Stimulated activated CD8-positive, alpha-beta memory T cell treated with anti-CD3 and anti-CD28 coated beads, Interleukin-7, amount 100 ng/mL, for 48 hours (primary cell): ENCODE results near the gene NWD2.
"Not testable (repeated sequence)": the region's sequence is repeated elsewhere in the genome, so short reads cannot be mapped to it uniquely, and the experiment has no call there.

Experiments
- DNase-seq, 2 donors: peaks; one replicate each; pipeline ENCODE4 v3.0.0-alpha.2; 2020; ENCODE audit warnings: low read depth in 1 of 2; ENCODE audit errors: extremely low read depth in 1 of 2

NWD2 gene

GRCh38 chr4:37489697-37490096 is 245.2 kb downstream of the NWD2 start:
- no peak for DNase-seq

DNA sequence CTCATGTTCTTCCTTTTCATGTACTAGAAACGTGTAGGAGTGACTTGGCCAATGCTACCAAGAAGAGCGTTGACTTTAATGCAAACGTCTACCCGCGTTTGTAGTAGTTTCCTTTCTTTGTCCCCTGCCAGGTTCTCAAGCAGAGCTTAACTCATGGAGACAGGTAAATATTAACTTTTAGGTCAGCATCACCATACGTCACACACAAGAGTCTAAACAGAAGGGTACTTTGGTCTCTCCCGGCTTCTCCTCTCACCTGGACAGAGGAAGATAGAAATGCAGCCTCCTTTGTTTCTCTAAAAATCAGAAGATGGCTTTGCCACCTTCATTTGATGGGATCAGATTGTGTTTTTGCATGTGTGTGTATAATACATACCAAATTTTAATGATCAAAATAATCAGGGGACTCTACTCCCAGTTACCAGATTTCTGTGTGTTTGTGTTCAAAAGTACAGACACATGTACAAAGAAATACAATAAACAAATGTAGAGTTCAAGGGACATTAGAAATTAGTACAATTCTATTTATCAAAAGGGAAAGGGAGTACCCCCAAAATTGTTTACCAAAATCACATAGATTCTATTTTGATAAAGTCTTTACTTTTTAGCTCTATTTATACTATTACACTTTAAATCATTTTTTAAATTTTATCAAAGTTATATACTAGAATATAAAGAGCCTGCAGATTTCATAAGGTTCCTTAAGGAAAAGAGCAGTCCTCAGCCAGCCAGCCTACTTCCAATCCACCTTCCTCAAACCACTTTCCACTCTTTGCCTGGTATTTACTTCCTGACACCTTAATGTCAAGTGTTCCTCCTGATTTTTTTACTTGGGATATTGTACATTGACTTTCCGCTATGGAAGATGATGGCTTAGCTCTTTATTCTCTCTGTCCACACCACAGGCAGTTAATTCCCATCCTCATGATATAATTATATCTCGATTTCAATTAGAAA is 246.1 kb downstream of the NWD2 start:
- DNase-seq, result no peak

DNA sequence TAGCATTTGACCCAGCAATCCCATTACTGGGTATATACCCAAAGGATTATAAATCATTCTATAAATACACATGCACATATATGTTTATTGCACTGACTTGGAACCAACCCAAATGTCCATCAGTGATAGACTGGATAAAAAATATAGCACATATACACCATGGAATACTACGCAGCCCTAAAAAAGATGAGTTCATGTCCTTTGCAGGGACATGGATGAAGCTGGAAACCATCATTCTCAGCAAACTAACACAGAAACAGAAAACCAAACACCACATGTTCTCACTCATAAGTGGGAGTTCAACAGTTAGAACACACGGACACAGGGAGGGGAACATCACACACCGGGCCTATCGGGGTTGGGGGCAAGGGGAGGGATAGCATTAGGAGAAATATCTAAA is 250.8 kb downstream of the NWD2 start:
- DNase-seq, result not testable (repeated sequence)
